PC-9 (cell line): Measurements from ENCODE around the gene USP10.

Source experiments
- CTCF ChIP-seq: fragments of 200-600 bp; sonication (generic); conservative IDR thresholded peaks from 2 replicates; pipeline ENCODE4 v1.6.1; 2017; ENCODE audit warnings: mixed run types, antibody characterized with exemption, mild to moderate bottlenecking, moderate library complexity
- EZH2 ChIP-seq: fragments of 200-600 bp; sonication (generic); IDR thresholded peaks from 2 replicates; pipeline ENCODE4 v1.8.0; 2017; ENCODE audit warnings: antibody characterized with exemption, low read depth

DNA sequence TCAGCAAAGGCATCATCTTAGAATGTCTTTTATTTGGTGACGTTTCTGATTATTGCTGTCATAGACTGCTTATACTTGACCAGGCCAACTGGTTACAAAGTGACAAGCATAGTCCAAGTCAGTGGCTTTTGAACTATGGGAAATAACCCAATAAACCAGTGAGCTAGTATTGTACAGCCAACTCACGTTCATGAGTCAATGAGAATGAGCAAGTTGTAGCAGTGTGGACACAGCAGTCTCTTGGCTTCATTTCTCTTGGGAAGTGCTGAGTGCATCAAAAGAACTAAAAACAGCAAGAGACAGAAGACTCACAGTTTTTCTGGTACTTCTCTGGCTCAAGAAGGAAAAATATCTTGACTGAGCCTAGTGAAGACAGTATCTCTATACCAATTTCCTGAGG, 83.0 kb downstream of the USP10 start:
- TF ChIP-seq CTCF (no peak), EZH2 (no peak)
